K562 (cell line): ENCODE data around the gene TTC28.

ENCODE experiments used
- BHLHE40 ChIP-seq: IDR thresholded peaks from 2 replicates; pipeline ENCODE4 v1.6.1; 2011; ENCODE audit warnings: low read length, improper control_type of control experiment
- CREM ChIP-seq: IDR thresholded peaks from 2 replicates; pipeline ENCODE4 v1.6.1; 2014; ENCODE audit warnings: antibody characterized with exemption, low read depth
- EZH2 ChIP-seq: IDR thresholded peaks from 2 replicates; pipeline ENCODE4 v1.6.1; 2012; ENCODE audit warnings: low read depth, mild to moderate bottlenecking, inconsistent platforms, low read length, borderline replicate concordance
- FOXM1 ChIP-seq, 2 experiments: fragments of 450-650 bp in 1 of 2; sonication (generic) in 1 of 2; formaldehyde crosslinking in 1 of 2; IDR thresholded peaks; 2 replicates each; pipeline versions ENCODE4 v1.6.1 to v1.9.0; 2017 to 2022; ENCODE audit warnings: low read depth in 2 of 2, mild to moderate bottlenecking in 2 of 2, missing genetic modification reagents in 1 of 2, moderate library complexity in 1 of 2
- RAD21 ChIP-seq, 2 experiments: fragments of 250-450 bp in 1 of 2; fragments of 450-650 bp in 1 of 2; sonication (Bioruptor Pico) in 1 of 2; formaldehyde crosslinking in 1 of 2; IDR thresholded peaks in 1 of 2; conservative IDR thresholded peaks in 1 of 2; 2 replicates each; pipeline versions ENCODE4 v1.4.0 to v1.8.0; 2020 to 2022; ENCODE audit warnings: mild to moderate bottlenecking in 2 of 2, moderate library complexity in 1 of 2
- REST ChIP-seq, 2 experiments: fragments of 450-650 bp; formaldehyde crosslinking in 1 of 2; IDR thresholded peaks; 2 replicates each; pipeline versions ENCODE4 v1.4.0 to v1.6.1; 2014 to 2020; ENCODE audit warnings: mild to moderate bottlenecking in 2 of 2, borderline replicate concordance in 1 of 2, low read depth in 1 of 2
- TARDBP ChIP-seq: fragments of 450-650 bp; IDR thresholded peaks from 2 replicates; pipeline ENCODE4 v1.6.1; 2016
- TFAM ChIP-seq: fragments of 250-450 bp; sonication (Bioruptor Pico); conservative IDR thresholded peaks from 2 replicates; pipeline ENCODE4 v1.5.0; 2021; ENCODE audit warnings: mild to moderate bottlenecking, moderate library complexity
- TF ChIP-seq, protein P1 (sequence below): sonication (generic); formaldehyde crosslinking; IDR thresholded peaks from 2 replicates; pipeline ENCODE4 v1.8.1; 2023; ENCODE audit warnings: mild to moderate bottlenecking, missing genetic modification reagents
- TF ChIP-seq, protein P2 (sequence below), 3 experiments: IDR thresholded peaks in 2 of 3; conservative IDR thresholded peaks in 1 of 3; 2 replicates each; pipeline ENCODE4 v1.5.1; 2011 to 2012; ENCODE audit warnings: low read length in 3 of 3, mild to moderate bottlenecking in 3 of 3, control low read depth in 2 of 3, improper control_type of control experiment in 1 of 3, inconsistent platforms in 1 of 3, low read depth in 1 of 3, mixed read lengths in 1 of 3, moderate library complexity in 1 of 3; ENCODE audit not compliant: insufficient read depth in 2 of 3

DNA sequence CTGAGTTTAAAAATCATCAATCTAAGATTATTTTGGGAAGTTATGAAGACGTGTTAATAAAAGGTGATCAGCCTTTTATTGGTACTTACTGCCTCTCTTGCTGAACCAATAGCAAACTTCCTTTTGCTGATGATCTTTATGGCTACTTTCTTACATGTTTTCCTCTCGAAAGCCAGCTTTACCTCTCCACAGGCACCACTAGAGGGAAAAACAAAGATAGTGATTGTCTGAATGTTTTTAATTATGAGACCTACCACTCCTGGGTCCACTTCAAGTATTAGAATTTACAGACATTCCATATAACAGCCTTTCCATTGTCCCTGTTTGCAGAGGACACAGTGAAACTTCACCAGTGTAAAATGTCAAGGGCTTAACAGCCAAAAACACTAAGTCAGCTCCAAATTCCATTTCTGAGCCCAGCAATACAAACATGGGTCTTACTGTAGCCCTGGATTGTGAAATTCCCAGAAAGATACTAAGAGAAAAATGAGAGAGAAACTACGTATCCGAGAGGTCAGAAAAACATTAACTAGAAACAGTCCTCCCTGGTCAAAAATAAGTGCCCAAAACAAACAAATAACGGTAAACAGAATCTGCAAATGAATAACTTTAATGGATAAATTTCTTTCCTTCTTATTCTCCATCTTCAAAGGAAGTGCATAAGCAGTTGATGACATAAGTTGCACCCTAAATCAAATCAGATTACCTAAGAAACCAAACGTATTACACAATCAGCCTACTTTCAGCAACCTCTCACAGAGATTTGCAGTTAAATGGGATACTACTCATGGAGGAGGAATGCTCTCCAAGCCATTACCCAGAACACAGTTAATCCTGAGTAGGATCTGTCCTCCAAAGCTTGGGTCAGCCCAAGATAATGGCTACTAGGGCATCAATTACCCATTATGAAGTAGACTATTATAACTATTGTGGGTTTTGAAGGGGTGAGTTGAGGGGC is 32.5 kb upstream of the TTC28 start:
- TF ChIP-seq EZH2 (no peak), REST (IDR thresholded peaks at IDR 0.05; ENCODE audit: borderline replicate concordance) (no peak), REST (CRISPR knock-in tag; IDR thresholded peaks at IDR 0.05; ENCODE audit: low read depth) (no peak), TARDBP (no peak), BHLHE40 (no peak), FOXM1 (IDR thresholded peaks at IDR 0.05; ENCODE audit: low read depth) (no peak), FOXM1 (CRISPR knock-in tag; IDR thresholded peaks at IDR 0.05; ENCODE audit: low read depth) (no peak), TFAM (CRISPR knock-in tag) (no peak), CREM (no peak), RAD21 (CRISPR knock-in tag; conservative IDR thresholded peaks at IDR 0.05 in 1 of 2, IDR thresholded peaks at IDR 0.05 in 1 of 2) (no peak)
- TF ChIP-seq, protein P1, sequence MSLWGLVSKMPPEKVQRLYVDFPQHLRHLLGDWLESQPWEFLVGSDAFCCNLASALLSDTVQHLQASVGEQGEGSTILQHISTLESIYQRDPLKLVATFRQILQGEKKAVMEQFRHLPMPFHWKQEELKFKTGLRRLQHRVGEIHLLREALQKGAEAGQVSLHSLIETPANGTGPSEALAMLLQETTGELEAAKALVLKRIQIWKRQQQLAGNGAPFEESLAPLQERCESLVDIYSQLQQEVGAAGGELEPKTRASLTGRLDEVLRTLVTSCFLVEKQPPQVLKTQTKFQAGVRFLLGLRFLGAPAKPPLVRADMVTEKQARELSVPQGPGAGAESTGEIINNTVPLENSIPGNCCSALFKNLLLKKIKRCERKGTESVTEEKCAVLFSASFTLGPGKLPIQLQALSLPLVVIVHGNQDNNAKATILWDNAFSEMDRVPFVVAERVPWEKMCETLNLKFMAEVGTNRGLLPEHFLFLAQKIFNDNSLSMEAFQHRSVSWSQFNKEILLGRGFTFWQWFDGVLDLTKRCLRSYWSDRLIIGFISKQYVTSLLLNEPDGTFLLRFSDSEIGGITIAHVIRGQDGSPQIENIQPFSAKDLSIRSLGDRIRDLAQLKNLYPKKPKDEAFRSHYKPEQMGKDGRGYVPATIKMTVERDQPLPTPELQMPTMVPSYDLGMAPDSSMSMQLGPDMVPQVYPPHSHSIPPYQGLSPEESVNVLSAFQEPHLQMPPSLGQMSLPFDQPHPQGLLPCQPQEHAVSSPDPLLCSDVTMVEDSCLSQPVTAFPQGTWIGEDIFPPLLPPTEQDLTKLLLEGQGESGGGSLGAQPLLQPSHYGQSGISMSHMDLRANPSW (CRISPR knock-in tag), result no peak
- TF ChIP-seq, protein P2, sequence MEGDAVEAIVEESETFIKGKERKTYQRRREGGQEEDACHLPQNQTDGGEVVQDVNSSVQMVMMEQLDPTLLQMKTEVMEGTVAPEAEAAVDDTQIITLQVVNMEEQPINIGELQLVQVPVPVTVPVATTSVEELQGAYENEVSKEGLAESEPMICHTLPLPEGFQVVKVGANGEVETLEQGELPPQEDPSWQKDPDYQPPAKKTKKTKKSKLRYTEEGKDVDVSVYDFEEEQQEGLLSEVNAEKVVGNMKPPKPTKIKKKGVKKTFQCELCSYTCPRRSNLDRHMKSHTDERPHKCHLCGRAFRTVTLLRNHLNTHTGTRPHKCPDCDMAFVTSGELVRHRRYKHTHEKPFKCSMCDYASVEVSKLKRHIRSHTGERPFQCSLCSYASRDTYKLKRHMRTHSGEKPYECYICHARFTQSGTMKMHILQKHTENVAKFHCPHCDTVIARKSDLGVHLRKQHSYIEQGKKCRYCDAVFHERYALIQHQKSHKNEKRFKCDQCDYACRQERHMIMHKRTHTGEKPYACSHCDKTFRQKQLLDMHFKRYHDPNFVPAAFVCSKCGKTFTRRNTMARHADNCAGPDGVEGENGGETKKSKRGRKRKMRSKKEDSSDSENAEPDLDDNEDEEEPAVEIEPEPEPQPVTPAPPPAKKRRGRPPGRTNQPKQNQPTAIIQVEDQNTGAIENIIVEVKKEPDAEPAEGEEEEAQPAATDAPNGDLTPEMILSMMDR (IDR thresholded peaks at IDR 0.05 in 2 of 3, conservative IDR thresholded peaks at IDR 0.05 in 1 of 3; ENCODE audit: insufficient read depth in 2 of 3, low read depth in 1 of 3, low read length in 3 of 3), result no peak
